Suprapubic skin (tissue), 4 donors: Measurements from ENCODE around the gene PWWP2B. TPM values are rescaled to one million over a fixed set of nuclear protein-coding genes. Genes with fewer than 3 reads are reported as not detected.

Source experiments
- DNase-seq, 2 donors: peaks; one replicate each; pipeline ENCODE4 v3.0.0-alpha.2; 2019; ENCODE audit warnings: low spot score in 2 of 2
- H3K27ac ChIP-seq: fragments of 200-600 bp; sonication (generic); one replicate; pipeline ENCODE4 v1.5.1; 2019
- H3K27me3 ChIP-seq: fragments of 200-600 bp; sonication (generic); one replicate; pipeline ENCODE4 v1.5.1; 2019
- H3K36me3 ChIP-seq: fragments of 200-600 bp; sonication (generic); one replicate; pipeline ENCODE4 v1.5.1; 2019
- H3K4me1 ChIP-seq: fragments of 200-600 bp; sonication (generic); one replicate; pipeline ENCODE4 v1.5.1; 2019
- H3K4me3 ChIP-seq: fragments of 200-600 bp; sonication (generic); one replicate; pipeline ENCODE4 v1.5.1; 2019; ENCODE audit warnings: mild to moderate bottlenecking
- H3K9me3 ChIP-seq: fragments of 200-600 bp; sonication (generic); one replicate; pipeline ENCODE4 v1.5.1; 2019
- EP300 ChIP-seq: sonication (generic); formaldehyde crosslinking; IDR thresholded peaks from one replicate; pipeline ENCODE4 v1.6.1; 2017; ENCODE audit warnings: antibody characterized with exemption
- POLR2A ChIP-seq, 2 donors: fragments of 450-650 bp; IDR thresholded peaks; one replicate each; pipeline ENCODE4 v1.6.1; 2017; ENCODE audit warnings: antibody characterized with exemption in 2 of 2, mild to moderate bottlenecking in 2 of 2, moderate library complexity in 2 of 2
- POLR2AphosphoS5 ChIP-seq, 3 donors: sonication (generic); formaldehyde crosslinking; IDR thresholded peaks; one replicate each; pipeline ENCODE4 v1.6.1; 2017; ENCODE audit warnings: antibody characterized with exemption in 3 of 3
- whole genome bisulfite sequencing: methylation state at CpG from one replicate; pipeline ENCODE4 v1.1.5; 2018; 5-methylcytosine and 5-hydroxymethylcytosine counted together
- total RNA-seq, 4 donors: library from RNA; depleted of rRNA; stranded (reverse); fragments of >200 nt; gene quantifications; one replicate each; pipeline ENCODE4 v1.1.0, GENCODE V29; 2016
- TF ChIP-seq, protein P1 (sequence below), 2 donors: fragments of 200-600 bp in 1 of 2; fragments of 450-650 bp in 1 of 2; sonication (generic) in 1 of 2; IDR thresholded peaks; one replicate each; pipeline ENCODE4 v1.5.1; 2016 to 2019; ENCODE audit warnings: antibody characterized with exemption in 2 of 2, mild to moderate bottlenecking in 1 of 2, moderate library complexity in 1 of 2

The PWWP2B gene
- total RNA-seq, 4 donors from 2014 or later, result 15.2 to 19.4 (median 18.3) TPM

DNA sequence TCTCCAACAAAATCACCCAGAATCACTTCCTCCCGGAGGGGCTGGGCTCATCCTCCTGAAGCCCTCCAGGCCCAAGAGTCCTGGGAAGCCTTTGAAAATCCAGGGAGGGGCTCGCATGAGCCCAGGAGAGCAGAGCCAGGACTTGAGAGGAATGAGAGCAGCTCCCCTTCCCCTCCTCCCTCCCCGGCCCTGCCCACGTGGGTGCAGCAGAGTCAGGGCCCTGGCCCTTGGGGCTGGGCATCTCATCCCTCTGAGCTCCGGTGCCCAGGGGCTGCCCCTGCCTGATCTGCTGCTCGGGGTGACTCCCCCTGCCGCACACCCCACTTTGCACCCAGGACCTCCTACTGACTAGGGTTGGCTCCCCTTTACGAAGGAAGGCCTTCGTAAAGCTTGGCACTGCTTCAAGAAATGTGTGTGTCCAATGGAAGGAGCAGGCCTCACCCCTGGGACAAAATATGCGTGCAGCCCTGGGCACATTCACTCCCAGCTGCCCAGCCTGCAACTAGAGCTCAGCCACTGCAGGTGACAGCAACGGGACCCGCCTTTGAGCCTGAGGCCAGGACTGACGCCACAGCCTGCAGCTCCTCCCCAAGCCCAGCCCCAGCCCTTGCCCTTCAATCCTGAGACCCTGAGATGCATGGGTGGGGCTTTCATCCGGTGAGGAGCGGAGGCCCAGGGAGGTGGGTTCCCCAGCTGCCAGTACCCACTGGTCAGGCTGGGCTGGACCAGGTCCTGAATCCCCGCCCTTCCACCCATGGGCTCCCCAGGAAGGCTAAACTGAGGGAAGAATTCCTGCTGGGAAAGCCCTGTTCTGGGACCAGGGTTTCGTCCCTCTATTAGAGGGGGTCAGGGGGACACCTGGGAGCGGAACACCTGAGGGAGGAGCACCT lies 21.8 kb downstream of the PWWP2B start:
- WGBS, result 30% methylated on average over 2 of the region's 18 CpGs
- peaks cover 3% of the 10 kb centered on the region for H3K36me3 ChIP-seq

DNA sequence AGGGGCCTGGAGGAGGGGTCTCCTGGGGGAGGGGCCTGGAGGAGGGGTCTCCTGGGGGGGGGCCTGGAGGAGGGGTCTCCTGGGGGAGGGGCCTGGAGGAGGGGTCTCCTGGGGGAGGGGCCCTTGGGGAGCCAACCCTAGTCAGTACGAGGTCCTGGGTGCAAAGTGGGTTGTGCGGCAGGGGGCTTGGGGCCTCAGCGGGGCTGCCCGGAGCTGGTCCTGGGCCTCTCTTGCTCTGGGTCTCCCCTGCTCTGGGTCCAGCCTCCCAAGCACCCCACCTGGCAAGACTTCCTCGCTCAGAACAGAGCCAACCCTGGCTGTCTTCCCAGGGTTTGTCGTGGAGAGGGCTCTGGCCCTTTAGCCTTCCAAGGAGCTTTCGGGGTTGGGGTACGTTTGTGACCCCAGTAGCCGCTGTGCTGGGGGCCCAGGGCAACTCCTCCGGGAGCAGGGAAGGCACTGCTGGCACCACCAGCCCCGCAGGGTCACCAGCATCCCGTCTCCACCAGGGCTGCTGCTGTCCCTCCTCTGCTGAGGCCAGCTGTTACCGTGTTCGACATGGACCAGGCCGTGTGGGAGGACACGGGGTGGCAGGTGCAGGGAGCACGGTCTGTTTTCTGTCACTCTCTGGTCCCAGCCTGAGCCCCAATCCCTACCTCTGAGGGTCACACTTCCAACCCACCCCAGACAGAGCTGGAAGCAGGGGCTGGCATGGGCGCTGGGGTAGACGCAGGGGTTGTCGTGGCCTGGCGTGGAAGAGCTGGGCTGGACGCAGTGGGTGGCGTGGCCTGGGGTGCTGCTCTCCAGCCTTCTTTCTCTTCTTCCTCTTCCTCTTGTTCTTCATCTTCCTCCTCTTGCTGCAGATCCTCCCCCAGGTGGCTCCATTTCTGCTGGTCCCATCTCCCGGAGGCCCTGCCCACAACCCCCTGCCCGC lies 22.8 kb downstream of the PWWP2B start:
- TF ChIP-seq POLR2A (IDR thresholded peaks at IDR 0.05) (no peak), POLR2AphosphoS5 (IDR thresholded peaks at IDR 0.05) (no peak), EP300 (no peak)
- TF ChIP-seq, protein P1, sequence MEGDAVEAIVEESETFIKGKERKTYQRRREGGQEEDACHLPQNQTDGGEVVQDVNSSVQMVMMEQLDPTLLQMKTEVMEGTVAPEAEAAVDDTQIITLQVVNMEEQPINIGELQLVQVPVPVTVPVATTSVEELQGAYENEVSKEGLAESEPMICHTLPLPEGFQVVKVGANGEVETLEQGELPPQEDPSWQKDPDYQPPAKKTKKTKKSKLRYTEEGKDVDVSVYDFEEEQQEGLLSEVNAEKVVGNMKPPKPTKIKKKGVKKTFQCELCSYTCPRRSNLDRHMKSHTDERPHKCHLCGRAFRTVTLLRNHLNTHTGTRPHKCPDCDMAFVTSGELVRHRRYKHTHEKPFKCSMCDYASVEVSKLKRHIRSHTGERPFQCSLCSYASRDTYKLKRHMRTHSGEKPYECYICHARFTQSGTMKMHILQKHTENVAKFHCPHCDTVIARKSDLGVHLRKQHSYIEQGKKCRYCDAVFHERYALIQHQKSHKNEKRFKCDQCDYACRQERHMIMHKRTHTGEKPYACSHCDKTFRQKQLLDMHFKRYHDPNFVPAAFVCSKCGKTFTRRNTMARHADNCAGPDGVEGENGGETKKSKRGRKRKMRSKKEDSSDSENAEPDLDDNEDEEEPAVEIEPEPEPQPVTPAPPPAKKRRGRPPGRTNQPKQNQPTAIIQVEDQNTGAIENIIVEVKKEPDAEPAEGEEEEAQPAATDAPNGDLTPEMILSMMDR (IDR thresholded peaks at IDR 0.05), result no peak
- no peak overlapping the region for H3K4me3 ChIP-seq
- no peak for DNase-seq
- H3K27me3 ChIP-seq, result no peaks in the 10 kb centered on the region
- 68% methylated on average over 17 of the region's 25 CpGs for WGBS
- peak overlapping the region; percentile 88 for H3K27ac ChIP-seq
- H3K4me1 ChIP-seq, result peaks cover 90% of the 10 kb centered on the region
- no peaks in the 10 kb centered on the region for H3K9me3 ChIP-seq
- peaks cover 3% of the 10 kb centered on the region for H3K36me3 ChIP-seq

More for the DNA sequence above, 21.8 kb downstream of the PWWP2B start:
- Histone ChIP-seq H3K4me1 (peaks cover 91% of the 10 kb centered on the region), H3K9me3 (no peaks in the 10 kb centered on the region), H3K4me3 (no peak overlapping the region), H3K27ac (peak overlapping the region; percentile 88), H3K27me3 (no peaks in the 10 kb centered on the region)
- TF ChIP-seq POLR2A (IDR thresholded peaks at IDR 0.05) (no peak), EP300 (no peak), POLR2AphosphoS5 (IDR thresholded peaks at IDR 0.05) (no peak)
- TF ChIP-seq, protein P1 (IDR thresholded peaks at IDR 0.05), result no peak
- no peak for DNase-seq

DNA sequence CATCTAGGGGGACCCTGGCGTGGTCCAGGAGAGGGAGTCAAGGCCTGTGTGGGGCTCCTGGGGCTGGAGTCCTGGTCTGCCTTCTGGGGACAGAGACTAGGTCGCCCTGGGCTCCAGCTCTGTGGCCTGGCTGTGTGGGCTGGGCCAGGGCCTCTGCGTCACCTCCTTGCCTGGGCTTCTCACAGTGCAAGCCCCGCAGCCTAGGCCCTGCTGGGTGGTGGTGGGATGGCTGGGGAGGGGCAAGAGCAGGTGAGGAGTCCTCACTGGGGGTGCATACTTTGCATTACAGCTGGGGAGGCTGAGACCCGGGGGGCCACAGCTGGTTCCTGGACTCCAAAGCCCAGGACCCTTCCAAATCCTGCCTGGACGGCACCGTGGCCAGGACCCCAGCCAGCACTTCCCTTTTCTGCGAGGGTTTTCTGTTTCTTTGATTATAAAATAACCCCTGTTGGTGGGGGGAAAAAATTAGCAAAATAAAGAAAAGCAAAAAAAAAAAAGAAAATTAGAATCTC lies 23.5 kb downstream of the PWWP2B start:
- Histone ChIP-seq H3K36me3 (no peaks in the 10 kb centered on the region), H3K27ac (peak overlapping the region; percentile 88), H3K9me3 (no peaks in the 10 kb centered on the region), H3K4me3 (no peak overlapping the region), H3K27me3 (no peaks in the 10 kb centered on the region), H3K4me1 (peaks cover 86% of the 10 kb centered on the region)
- 33% methylated on average over 5 of the region's 8 CpGs for WGBS
- TF ChIP-seq POLR2AphosphoS5 (IDR thresholded peaks at IDR 0.05) (no peak), EP300 (no peak), POLR2A (IDR thresholded peaks at IDR 0.05) (no peak)
- TF ChIP-seq, protein P1 (IDR thresholded peaks at IDR 0.05), result no peak
- DNase-seq, result no peak

DNA sequence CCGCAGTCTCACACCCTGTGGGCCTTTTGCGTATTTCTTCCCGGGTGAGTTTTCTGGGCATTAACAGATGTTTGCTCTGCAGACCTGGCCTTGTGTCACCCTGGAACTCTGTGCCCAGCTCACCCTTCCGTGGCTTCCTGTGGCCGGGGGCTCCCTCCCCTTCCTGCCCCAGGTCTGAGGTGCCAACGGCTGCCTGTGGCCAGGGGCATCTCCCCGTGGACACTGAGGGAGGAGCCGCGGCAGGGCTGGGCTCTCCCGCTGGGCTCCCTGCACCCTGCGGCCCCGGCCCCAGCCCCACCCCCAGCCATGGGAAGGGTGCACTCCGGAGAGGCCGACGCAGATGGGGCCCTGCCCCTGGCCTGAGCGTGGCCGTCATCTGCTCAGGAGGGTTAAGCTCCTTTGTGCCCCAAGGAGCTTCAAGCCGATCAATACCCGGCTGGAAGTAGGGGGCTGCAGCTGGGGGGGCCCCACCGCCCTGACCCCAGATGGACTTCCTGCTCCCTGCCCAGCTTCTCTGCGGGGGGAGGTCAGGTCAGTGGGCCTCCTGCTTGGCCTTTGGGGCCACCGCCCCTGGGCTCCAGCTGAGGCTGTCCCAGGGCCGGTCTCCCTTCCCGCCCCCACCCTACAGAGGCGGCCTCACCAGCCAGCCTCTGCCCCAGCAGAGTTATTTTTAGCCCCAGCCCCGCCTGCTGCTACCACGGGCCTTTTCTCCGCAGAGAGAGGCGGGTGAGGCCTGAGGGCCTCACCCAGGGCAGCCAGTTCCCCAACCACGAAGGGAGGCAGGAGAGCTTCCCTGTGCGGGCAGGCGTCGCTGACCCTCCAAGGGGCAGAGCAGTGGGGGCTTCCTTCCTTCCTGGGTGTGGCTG lies 24.2 kb downstream of the PWWP2B start:
- Histone ChIP-seq H3K27ac (peak overlapping the region; percentile 88), H3K36me3 (no peaks in the 10 kb centered on the region), H3K9me3 (no peaks in the 10 kb centered on the region), H3K27me3 (no peaks in the 10 kb centered on the region), H3K4me3 (peak overlapping the region; percentile 28), H3K4me1 (peaks cover 85% of the 10 kb centered on the region)
- no peak for DNase-seq
- no peak for TF ChIP-seq EP300
- TF ChIP-seq, protein P1 (IDR thresholded peaks at IDR 0.05), result no peak
- TF ChIP-seq POLR2AphosphoS5 (IDR thresholded peaks at IDR 0.05), result no peak
- TF ChIP-seq POLR2A (IDR thresholded peaks at IDR 0.05), result no peak
- WGBS, result 7% methylated on average over 15 of the region's 33 CpGs
